HS-5 (cell line): Measurements from ENCODE around the gene ATP2A2.
"Not testable (repeated sequence)": the region's sequence is repeated elsewhere in the genome, so short reads cannot be mapped to it uniquely, and the experiment has no call there.

Experiments
- DNase-seq: peaks from one replicate; pipeline ENCODE4 v3.0.0-alpha.2; 2012; ENCODE audit warnings: low read depth

ATP2A2 gene

GRCh38 chr12:110301065-110301806 is 20.2 kb downstream of the ATP2A2 start:
- no peak for DNase-seq

GRCh38 chr12:110304061-110304551 is 23.1 kb downstream of the ATP2A2 start:
- peak; percentile 65 for DNase-seq

GRCh38 chr12:110307372-110307771 is 26.3 kb downstream of the ATP2A2 start:
- no peak for DNase-seq

- no peak for DNase-seq
Measured at GRCh38 chr12:110310763-110311162, 29.7 kb downstream of the ATP2A2 start.

- no peak for DNase-seq
Measured at GRCh38 chr12:110311903-110312302, 30.9 kb downstream of the ATP2A2 start.

GRCh38 chr12:110312581-110313360 is 31.7 kb downstream of the ATP2A2 start:
- peak; percentile 79 for DNase-seq

GRCh38 chr12:110314308-110314707 is 33.3 kb downstream of the ATP2A2 start:
- peak; percentile 77 for DNase-seq

- peak; percentile 77 for DNase-seq
Measured at GRCh38 chr12:110316861-110317260, 35.8 kb downstream of the ATP2A2 start.

- no peak for DNase-seq
Measured at GRCh38 chr12:110317911-110318310, 36.9 kb downstream of the ATP2A2 start.

- DNase-seq: no peak
Measured at GRCh38 chr12:110320550-110320949, 39.5 kb downstream of the ATP2A2 start.

- no peak for DNase-seq
Measured at GRCh38 chr12:110329710-110330109, 48.7 kb downstream of the ATP2A2 start.

- DNase-seq: no peak
Measured at GRCh38 chr12:110330124-110330523, 49.1 kb downstream of the ATP2A2 start.

- DNase-seq: no peak
Measured at GRCh38 chr12:110330544-110330943, 49.5 kb downstream of the ATP2A2 start.

- DNase-seq: no peak
Measured at GRCh38 chr12:110333201-110333600, 52.2 kb downstream of the ATP2A2 start.

GRCh38 chr12:110335481-110336045 is 54.5 kb downstream of the ATP2A2 start:
- DNase-seq: no peak

- no peak for DNase-seq
Measured at GRCh38 chr12:110337912-110338710, 57.1 kb downstream of the ATP2A2 start.

- DNase-seq: no peak
Measured at GRCh38 chr12:110338754-110339153, 57.7 kb downstream of the ATP2A2 start.

GRCh38 chr12:110339184-110339952 is 58.3 kb downstream of the ATP2A2 start:
- no peak for DNase-seq

- not testable (repeated sequence) for DNase-seq
Measured at GRCh38 chr12:110340261-110340660, 59.2 kb downstream of the ATP2A2 start.

- DNase-seq: no peak
Measured at GRCh38 chr12:110340706-110341105, 59.7 kb downstream of the ATP2A2 start.

GRCh38 chr12:110342157-110342556 is 61.1 kb downstream of the ATP2A2 start:
- DNase-seq: no peak
